Neural cell (in vitro differentiated cells): ENCODE measurements around the gene SOCS6. TPM values are rescaled to one million over a fixed set of nuclear protein-coding genes. Genes with fewer than 3 reads are reported as not detected.

Experiments used
- H2AFZ ChIP-seq: fragments of 200-600, 300-800 bp; sonication (generic), shearing (Covaris generic); 2 replicates; pipeline ENCODE4 v1.6.0; 2014; ENCODE audit warnings: low read depth, mild to moderate bottlenecking, antibody characterized with exemption, low read length, moderate library complexity
- H3F3A ChIP-seq: fragments of 200-600 bp; shearing (Covaris generic); 2 replicates; pipeline ENCODE4 v1.6.1; 2016; ENCODE audit warnings: mild to moderate bottlenecking, moderate library complexity, mixed read lengths, antibody characterized with exemption, low read length; ENCODE audit not compliant: insufficient read depth, poor library complexity, severe bottlenecking
- H3K27ac ChIP-seq: fragments of 200-600, 300-800 bp; sonication (generic), shearing (Covaris generic); 2 replicates; pipeline ENCODE4 v1.5.1; 2014; ENCODE audit warnings: mild to moderate bottlenecking, low read length, moderate library complexity
- H3K27me3 ChIP-seq: fragments of 300-800, 200-600 bp; sonication (generic), shearing (Covaris generic); 2 replicates; pipeline ENCODE4 v1.6.0; 2014; ENCODE audit warnings: mild to moderate bottlenecking, low read depth, low read length, moderate library complexity; ENCODE audit not compliant: insufficient read depth
- H3K36me3 ChIP-seq: fragments of 300-800, 200-600 bp; sonication (generic), shearing (Covaris generic); 2 replicates; pipeline ENCODE4 v1.5.1; 2014; ENCODE audit warnings: mild to moderate bottlenecking, antibody characterized with exemption, low read length, moderate library complexity; ENCODE audit not compliant: insufficient read depth
- H3K4me2 ChIP-seq: fragments of 300-800, 200-600 bp; sonication (generic), shearing (Covaris generic); 2 replicates; pipeline ENCODE4 v1.6.0; 2014; ENCODE audit warnings: mild to moderate bottlenecking, low read length
- H3K4me3 ChIP-seq: fragments of 300-800, 200-600 bp; sonication (generic), shearing (Covaris generic); 2 replicates; pipeline ENCODE4 v1.5.1; 2014; ENCODE audit warnings: mild to moderate bottlenecking, low read length, moderate library complexity
- H3K79me2 ChIP-seq: fragments of 200-600 bp; shearing (Covaris generic); replicated peaks from 2 replicates; pipeline ENCODE4 v1.6.0; 2014; ENCODE audit warnings: mild to moderate bottlenecking, low read length, moderate library complexity; ENCODE audit not compliant: insufficient read depth
- H3K9ac ChIP-seq: fragments of 300-800, 200-600 bp; sonication (generic), shearing (Covaris generic); 2 replicates; pipeline ENCODE4 v1.6.1; 2016; ENCODE audit warnings: mild to moderate bottlenecking, low read length, mixed read lengths
- H3K9me2 ChIP-seq: fragments of 200-600 bp; shearing (Covaris generic); 2 replicates; pipeline ENCODE4 v1.6.1; 2016; ENCODE audit warnings: mild to moderate bottlenecking, low read length, mixed read lengths; ENCODE audit not compliant: insufficient read depth
- H3K9me3 ChIP-seq: fragments of 200-600, 300-800 bp; sonication (generic), shearing (Covaris generic); 2 replicates; pipeline ENCODE4 v1.6.1; 2016; ENCODE audit warnings: mild to moderate bottlenecking, mixed run types, low read length, moderate library complexity, mixed read lengths
- H4K20me1 ChIP-seq: fragments of 200-600 bp; shearing (Covaris generic); 2 replicates; pipeline ENCODE4 v1.6.1; 2016; ENCODE audit warnings: mild to moderate bottlenecking, mixed run types; ENCODE audit not compliant: insufficient read depth
- CTCF ChIP-seq: fragments of 450-650 bp; IDR thresholded peaks from 2 replicates; pipeline ENCODE4 v1.5.1; 2014; ENCODE audit warnings: antibody characterized with exemption, mild to moderate bottlenecking, moderate library complexity; ENCODE audit not compliant: poor library complexity, severe bottlenecking
- EP300 ChIP-seq: fragments of 450-650 bp; conservative IDR thresholded peaks from 2 replicates; pipeline ENCODE4 v1.6.1; 2014; ENCODE audit warnings: antibody characterized with exemption, mild to moderate bottlenecking, moderate library complexity; ENCODE audit not compliant: poor library complexity, severe bottlenecking
- EZH2 ChIP-seq: fragments of 200-600, 300-800 bp; shearing (Covaris generic), sonication (generic); IDR thresholded peaks from 2 replicates; pipeline ENCODE4 v1.6.1; 2014; ENCODE audit warnings: antibody characterized with exemption, low read length, borderline replicate concordance, mild to moderate bottlenecking; ENCODE audit not compliant: insufficient read depth, poor library complexity, severe bottlenecking
- MXI1 ChIP-seq: fragments of 450-650 bp; conservative IDR thresholded peaks from 2 replicates; pipeline ENCODE4 v1.6.1; 2014; ENCODE audit warnings: antibody characterized with exemption, mild to moderate bottlenecking; ENCODE audit not compliant: poor library complexity, severe bottlenecking
- POLR2AphosphoS5 ChIP-seq: IDR thresholded peaks from 2 replicates; pipeline ENCODE4 v1.6.1; 2012
- RAD21 ChIP-seq: fragments of 450-650 bp; conservative IDR thresholded peaks from 2 replicates; pipeline ENCODE4 v1.6.1; 2014; ENCODE audit warnings: antibody characterized with exemption, mild to moderate bottlenecking, moderate library complexity
- REST ChIP-seq: IDR thresholded peaks from 2 replicates; pipeline ENCODE4 v1.6.1; 2012; ENCODE audit warnings: borderline replicate concordance
- SMC3 ChIP-seq: fragments of 450-650 bp; conservative IDR thresholded peaks from 2 replicates; pipeline ENCODE4 v1.6.1; 2014; ENCODE audit warnings: antibody characterized with exemption, mild to moderate bottlenecking, moderate library complexity; ENCODE audit not compliant: poor library complexity
- TAF1 ChIP-seq: IDR thresholded peaks from 2 replicates; pipeline ENCODE4 v1.6.1; 2012; ENCODE audit warnings: low read depth
- polyA plus RNA-seq: library from polyadenylated mRNA; depleted of rRNA; stranded (reverse); fragments of >200 nt; gene quantifications from 2 replicates; pipeline ENCODE4 v1.2.3, GENCODE V29; 2014

SOCS6 gene
- polyA plus RNA-seq, 1 donor from 2014 or later = 21.9 TPM

DNA sequence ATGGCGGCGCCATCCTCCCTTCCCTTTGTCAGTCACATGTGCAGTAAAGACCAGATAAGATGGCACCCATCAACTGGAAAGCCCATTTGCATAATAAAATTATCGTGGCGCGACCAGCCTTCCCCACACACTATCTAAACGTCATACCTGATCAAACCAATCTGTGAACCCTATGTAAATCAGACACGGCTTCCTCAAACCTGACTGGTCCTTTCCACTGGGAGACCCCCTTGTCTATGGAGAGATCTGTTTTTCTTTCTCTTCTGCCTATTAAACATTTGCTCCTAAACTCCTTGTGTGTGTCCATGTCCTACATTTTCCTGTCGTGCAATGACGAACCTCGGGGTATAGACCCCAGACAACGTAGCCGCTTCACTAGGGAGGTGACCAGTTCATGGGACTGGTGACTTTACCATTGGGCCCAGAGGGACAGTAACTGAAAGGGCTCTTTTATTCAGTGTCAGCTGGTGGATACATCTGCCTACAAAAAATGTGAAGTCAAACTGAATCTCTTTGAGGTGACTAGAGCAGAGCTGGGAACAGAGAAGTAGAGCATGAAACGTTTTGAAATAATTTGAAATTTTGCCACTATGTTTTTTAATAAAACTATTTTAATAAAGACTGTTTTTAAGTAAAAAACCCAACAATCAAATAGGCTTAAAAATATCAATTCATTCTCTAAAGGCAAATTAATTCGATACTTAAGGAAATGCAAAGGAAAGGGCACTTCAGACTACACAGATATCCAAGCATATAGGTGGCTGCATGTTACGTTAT, 87.5 kb downstream of the SOCS6 start:
- no peaks in the 10 kb centered on the region for H3K79me2 ChIP-seq
- no peaks in the 10 kb centered on the region for H3K9me3 ChIP-seq
- no peaks in the 10 kb centered on the region for H3F3A ChIP-seq
- H3K36me3 ChIP-seq = no peaks in the 10 kb centered on the region
- H3K4me3 ChIP-seq = no peak overlapping the region
- TF ChIP-seq CTCF = no peak
- no peak for TF ChIP-seq MXI1
- TF ChIP-seq RAD21 = no peak
- no peak for TF ChIP-seq TAF1
- no peaks in the 10 kb centered on the region for H4K20me1 ChIP-seq
- H3K4me2 ChIP-seq = no peak overlapping the region
- H3K9ac ChIP-seq = no peak overlapping the region
- no peaks in the 10 kb centered on the region for H3K27me3 ChIP-seq
- no peaks in the 10 kb centered on the region for H3K9me2 ChIP-seq
- no peak overlapping the region for H2AFZ ChIP-seq
- H3K27ac ChIP-seq = no peak overlapping the region

DNA sequence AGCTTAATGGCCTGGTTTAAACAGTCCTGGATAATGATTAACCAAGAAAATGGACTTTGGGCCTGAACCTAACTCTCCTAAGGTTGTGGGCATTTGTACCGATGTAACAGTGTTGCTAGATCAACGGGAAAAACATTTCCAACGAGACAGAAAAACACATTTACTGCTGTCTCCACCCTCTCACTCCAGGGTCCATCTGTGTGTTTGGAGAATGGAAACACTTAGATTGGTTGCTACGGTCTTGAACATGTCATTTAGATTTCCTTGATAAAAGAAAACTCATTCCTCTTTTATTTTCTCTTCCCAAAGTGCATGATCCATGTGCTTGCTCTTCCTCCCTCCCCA, 88.0 kb downstream of the SOCS6 start:
- H3K27ac ChIP-seq = no peak overlapping the region
- H2AFZ ChIP-seq = no peak overlapping the region
- no peaks in the 10 kb centered on the region for H3K79me2 ChIP-seq
- H3K9me3 ChIP-seq = no peaks in the 10 kb centered on the region
- H3K4me3 ChIP-seq = no peak overlapping the region
- TF ChIP-seq CTCF = no peak
- TF ChIP-seq TAF1 = no peak
- no peak for TF ChIP-seq EP300
- TF ChIP-seq SMC3 = no peak
- no peak for TF ChIP-seq REST
- TF ChIP-seq MXI1 = no peak
- no peak for TF ChIP-seq RAD21
- no peak for TF ChIP-seq EZH2
- TF ChIP-seq POLR2AphosphoS5 = no peak
- no peaks in the 10 kb centered on the region for H3F3A ChIP-seq
- H3K36me3 ChIP-seq = no peaks in the 10 kb centered on the region
- no peak overlapping the region for H3K4me2 ChIP-seq
- no peaks in the 10 kb centered on the region for H4K20me1 ChIP-seq
- no peak overlapping the region for H3K9ac ChIP-seq
- H3K9me2 ChIP-seq = no peaks in the 10 kb centered on the region
- no peaks in the 10 kb centered on the region for H3K27me3 ChIP-seq
